Transverse colon (tissue), 4 donors: ENCODE results near the gene CNTNAP2.

Experiments used
- CTCF ChIP-seq, 5 experiments: fragments of 200-600 bp in 3 of 5; fragments of 450-650 bp in 2 of 5; sonication (generic) in 3 of 5; IDR thresholded peaks; 1 replicate in 2 of 5; 2 replicates in 3 of 5; pipeline ENCODE4 v1.5.1; 2016 to 2017; ENCODE audit warnings: antibody characterized with exemption in 5 of 5, inconsistent platforms in 3 of 5, mild to moderate bottlenecking in 2 of 5, moderate library complexity in 1 of 5
- POLR2A ChIP-seq: fragments of 450-650 bp; IDR thresholded peaks from one replicate; pipeline ENCODE4 v1.6.1; 2016; ENCODE audit warnings: antibody characterized with exemption, mild to moderate bottlenecking, moderate library complexity
- POLR2AphosphoS5 ChIP-seq, 3 donors: sonication (generic); formaldehyde crosslinking; IDR thresholded peaks; one replicate each; pipeline ENCODE4 v1.6.1; 2016; ENCODE audit warnings: antibody characterized with exemption in 3 of 3

- no peak for TF ChIP-seq CTCF (IDR thresholded peaks at IDR 0.05)
- no peak for TF ChIP-seq POLR2A
- TF ChIP-seq POLR2AphosphoS5 (IDR thresholded peaks at IDR 0.05) = no peak
Measured at GRCh38 chr7:147432576-147432975, 1316.0 kb downstream of the CNTNAP2 start.
